Neuronal stem cell (in vitro differentiated cells): ENCODE measurements around the gene TNS1.

Experiments used
- DNase-seq: peaks from one replicate; pipeline ENCODE4 v3.0.0-alpha.2; 2013; ENCODE audit warnings: low spot score
- H2AFZ ChIP-seq: one replicate; pipeline ENCODE4 v1.6.1; 2013; ENCODE audit warnings: mild to moderate bottlenecking, low read length, inconsistent platforms
- H2AK5ac ChIP-seq: 2 replicates; pipeline ENCODE4 v1.6.1; 2013; ENCODE audit warnings: low read depth, mild to moderate bottlenecking, inconsistent platforms, low read length, moderate library complexity, mixed read lengths
- H2BK120ac ChIP-seq: 2 replicates; pipeline ENCODE4 v1.6.1; 2013; ENCODE audit warnings: low read depth, mild to moderate bottlenecking, inconsistent platforms, low read length, moderate library complexity, mixed read lengths
- H2BK12ac ChIP-seq: one replicate; pipeline ENCODE4 v1.6.1; 2013; ENCODE audit warnings: low read length, inconsistent platforms
- H2BK15ac ChIP-seq: 2 replicates; pipeline ENCODE4 v1.6.1; 2013; ENCODE audit warnings: mild to moderate bottlenecking, low read length, inconsistent platforms, mixed read lengths
- H2BK5ac ChIP-seq: one replicate; pipeline ENCODE4 v1.6.1; 2013; ENCODE audit warnings: inconsistent platforms, mild to moderate bottlenecking, low read length, moderate library complexity
- H3K14ac ChIP-seq: one replicate; pipeline ENCODE4 v1.6.1; 2013; ENCODE audit warnings: low read length, inconsistent platforms
- H3K18ac ChIP-seq: 2 replicates; pipeline ENCODE4 v1.6.1; 2013; ENCODE audit warnings: low read length, inconsistent platforms
- H3K23ac ChIP-seq: 2 replicates; pipeline ENCODE4 v1.6.1; 2013; ENCODE audit warnings: low read depth, mild to moderate bottlenecking, mixed read lengths, low read length, inconsistent platforms; ENCODE audit not compliant: poor library complexity
- H3K27ac ChIP-seq: replicated peaks from 3 replicates; pipeline ENCODE4 v1.5.1; 2013; ENCODE audit warnings: low read length, inconsistent platforms
- H3K27me3 ChIP-seq, 3 experiments: 2 replicates each; pipeline ENCODE4 v1.6.1; 2013; ENCODE audit warnings: low read length in 3 of 3, mild to moderate bottlenecking in 2 of 3, inconsistent platforms in 1 of 3, low read depth in 1 of 3, mixed read lengths in 1 of 3, moderate library complexity in 1 of 3; ENCODE audit not compliant: control insufficient read depth in 3 of 3, insufficient read depth in 3 of 3
- H3K36me3 ChIP-seq, 2 donors: replicated peaks in 1 of 2; 2 replicates each; pipeline ENCODE4 v1.6.1; 2013; ENCODE audit warnings: low read length in 2 of 2; ENCODE audit not compliant: control insufficient read depth in 2 of 2, insufficient read depth in 2 of 2
- H3K4ac ChIP-seq: 2 replicates; pipeline ENCODE4 v1.6.1; 2013; ENCODE audit warnings: inconsistent platforms, mild to moderate bottlenecking, low read length, moderate library complexity
- H3K4me1 ChIP-seq, 2 donors: 1 replicate in 1 of 2; 2 replicates in 1 of 2; pipeline ENCODE4 v1.6.1; 2013; ENCODE audit warnings: low read length in 2 of 2, low read depth in 1 of 2; ENCODE audit not compliant: control insufficient read depth in 2 of 2, insufficient read depth in 1 of 2
- H3K4me2 ChIP-seq: one replicate; pipeline ENCODE4 v1.6.1; 2013; ENCODE audit warnings: mild to moderate bottlenecking, low read length, inconsistent platforms; ENCODE audit not compliant: insufficient read depth, poor library complexity, severe bottlenecking
- H3K4me3 ChIP-seq, 2 donors: 2 replicates each; pipeline ENCODE4 v1.5.1; 2013; ENCODE audit warnings: low read length in 2 of 2, mild to moderate bottlenecking in 2 of 2, inconsistent platforms in 1 of 2, moderate library complexity in 1 of 2
- H3K79me1 ChIP-seq: one replicate; pipeline ENCODE4 v1.6.1; 2013; ENCODE audit warnings: low read depth, mild to moderate bottlenecking, inconsistent platforms, low read length, moderate library complexity
- H3K9ac ChIP-seq: one replicate; pipeline ENCODE4 v1.6.1; 2013; ENCODE audit warnings: mild to moderate bottlenecking, low read depth, low read length, inconsistent platforms; ENCODE audit not compliant: poor library complexity
- H3K9me3 ChIP-seq, 2 donors: replicated peaks in 1 of 2; 2 replicates each; pipeline versions ENCODE3 to v1.6.1; 2013; ENCODE audit warnings: low read length in 2 of 2, mild to moderate bottlenecking in 2 of 2, inconsistent platforms in 1 of 2, low read depth in 1 of 2, mixed read lengths in 1 of 2, moderate library complexity in 1 of 2; ENCODE audit not compliant: control insufficient read depth in 2 of 2, insufficient read depth in 1 of 2
- H4K8ac ChIP-seq: one replicate; pipeline ENCODE4 v1.6.1; 2013; ENCODE audit warnings: low read depth, mild to moderate bottlenecking, inconsistent platforms, low read length, moderate library complexity
- H4K91ac ChIP-seq: one replicate; pipeline ENCODE4 v1.6.1; 2013; ENCODE audit warnings: low read length, low read depth, mild to moderate bottlenecking, inconsistent platforms; ENCODE audit not compliant: poor library complexity
- WGBS, 2 donors: extraction: QIAGEN DNeasy Blood & Tissue Kit; methylation state at CpG; one replicate each; pipeline ENCODE4 v1.1.7; 2013; ENCODE audit warnings: missing lambda C conversion rate in 2 of 2, mixed read lengths in 1 of 2; ENCODE audit not compliant: insufficient read length in 2 of 2, insufficient replicate concordance in 1 of 2; ENCODE audit errors: extremely low coverage in 2 of 2; 5-methylcytosine and 5-hydroxymethylcytosine counted together

The TNS1 gene

DNA sequence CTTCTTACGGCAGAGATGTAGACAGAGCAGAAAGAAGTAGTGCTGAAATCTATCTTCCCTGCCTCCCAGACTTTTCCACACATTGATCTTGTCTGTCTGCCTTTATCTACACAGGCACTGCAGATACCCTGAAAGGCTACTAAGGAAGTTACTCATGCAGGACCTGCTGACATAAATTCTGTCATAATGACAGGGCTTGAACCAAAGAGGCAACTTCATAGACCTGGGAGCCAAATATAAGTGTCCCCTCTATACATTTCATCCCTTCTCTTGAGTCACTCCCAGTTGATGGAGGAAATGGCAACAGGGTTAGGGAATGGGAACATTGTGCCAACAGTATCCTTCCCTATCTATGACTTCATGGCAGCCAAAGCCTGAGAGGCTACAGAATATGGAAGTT, 157.5 kb downstream of the TNS1 start:
- no peak overlapping the region for H3K27ac ChIP-seq
- H3K36me3 ChIP-seq = no peaks in the 10 kb centered on the region
- no peak overlapping the region for H3K18ac ChIP-seq
- H3K27me3 ChIP-seq = no peaks in the 10 kb centered on the region
- H2BK120ac ChIP-seq = no peak overlapping the region
- H3K9ac ChIP-seq = no peak overlapping the region
- DNase-seq = no peak
- H2BK15ac ChIP-seq = no peak overlapping the region
- H3K4ac ChIP-seq = no peak overlapping the region
- H3K4me3 ChIP-seq = no peak overlapping the region
- H2BK12ac ChIP-seq = no peak overlapping the region
- H3K4me2 ChIP-seq = no peak overlapping the region
- no peak overlapping the region for H2AFZ ChIP-seq
- no peak overlapping the region for H2AK5ac ChIP-seq
- H3K9me3 ChIP-seq = peaks cover 7 to 8% of the 10 kb centered on the region in 2 donors
- H2BK5ac ChIP-seq = no peak overlapping the region
- WGBS, 2 donors = no CpG with 5 or more reads among the region's 1 CpG
- H3K4me1 ChIP-seq = peaks cover 0 to 6% of the 10 kb centered on the region in 2 donors
- H3K23ac ChIP-seq = no peak overlapping the region
- H4K8ac ChIP-seq = no peak overlapping the region
- no peaks in the 10 kb centered on the region for H3K79me1 ChIP-seq
- no peak overlapping the region for H3K14ac ChIP-seq
- no peak overlapping the region for H4K91ac ChIP-seq

- no peak overlapping the region for H2BK5ac ChIP-seq
- WGBS, 2 donors = no CpG with 5 or more reads among the region's 1 CpG
- H2AFZ ChIP-seq = no peak overlapping the region
- H4K91ac ChIP-seq = no peak overlapping the region
- no peaks in the 10 kb centered on the region for H3K36me3 ChIP-seq
- no peak overlapping the region for H3K18ac ChIP-seq
- no peak overlapping the region for H3K4me3 ChIP-seq
- no peak overlapping the region for H3K9ac ChIP-seq
- H3K14ac ChIP-seq = no peak overlapping the region
- no peak for DNase-seq
- no peaks in the 10 kb centered on the region for H3K27me3 ChIP-seq
- H2BK12ac ChIP-seq = no peak overlapping the region
- H2BK120ac ChIP-seq = no peak overlapping the region
- no peak overlapping the region for H2BK15ac ChIP-seq
- H3K9me3 ChIP-seq = peaks cover 7 to 8% of the 10 kb centered on the region in 2 donors
- H3K4me2 ChIP-seq = no peak overlapping the region
- no peak overlapping the region for H4K8ac ChIP-seq
- no peak overlapping the region for H3K27ac ChIP-seq
- no peaks in the 10 kb centered on the region for H3K79me1 ChIP-seq
- no peak overlapping the region for H3K23ac ChIP-seq
- H2AK5ac ChIP-seq = no peak overlapping the region
- H3K4me1 ChIP-seq = peaks cover 0 to 2% of the 10 kb centered on the region in 2 donors
- H3K4ac ChIP-seq = no peak overlapping the region
Measured at GRCh38 chr2:217844696-217845095, 158.1 kb downstream of the TNS1 start.

DNA sequence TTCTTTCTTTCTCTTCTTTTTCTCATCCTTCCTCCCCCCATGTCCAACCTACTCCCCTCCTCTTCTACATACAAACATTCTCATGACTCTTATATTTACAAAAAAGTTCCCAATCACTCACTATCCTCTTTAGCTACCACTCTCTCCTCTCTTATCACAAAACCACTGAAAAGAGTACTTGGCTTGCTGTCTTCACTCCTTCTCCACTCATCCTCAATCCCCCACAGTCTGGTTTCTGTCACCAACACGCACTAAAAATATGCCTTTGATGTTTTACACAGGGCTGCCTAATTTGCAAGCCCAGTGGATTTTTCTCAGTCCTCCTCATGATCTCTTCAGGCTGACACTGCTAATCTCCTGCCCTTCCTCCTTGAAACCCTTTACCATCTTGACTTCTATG, 159.5 kb downstream of the TNS1 start:
- Histone ChIP-seq H3K79me1 (no peaks in the 10 kb centered on the region), H2BK15ac (no peak overlapping the region), H3K18ac (no peak overlapping the region), H3K4me1 (peaks cover 1 to 7% of the 10 kb centered on the region in 2 donors), H2BK120ac (no peak overlapping the region), H2BK5ac (no peak overlapping the region), H4K8ac (no peak overlapping the region), H2AFZ (no peak overlapping the region), H3K27me3 (no peaks in the 10 kb centered on the region), H4K91ac (no peak overlapping the region), H3K14ac (no peak overlapping the region), H3K4me3 (no peak overlapping the region), H3K23ac (no peak overlapping the region), H2AK5ac (no peak overlapping the region), H3K9ac (no peak overlapping the region), H3K4ac (no peak overlapping the region), H2BK12ac (no peak overlapping the region), H3K27ac (no peak overlapping the region), H3K9me3 (peaks cover 7 to 8% of the 10 kb centered on the region in 2 donors), H3K4me2 (no peak overlapping the region), H3K36me3 (no peaks in the 10 kb centered on the region)
- DNase-seq = no peak
- WGBS, 2 donors = no CpG with 5 or more reads among the region's 1 CpG

DNA sequence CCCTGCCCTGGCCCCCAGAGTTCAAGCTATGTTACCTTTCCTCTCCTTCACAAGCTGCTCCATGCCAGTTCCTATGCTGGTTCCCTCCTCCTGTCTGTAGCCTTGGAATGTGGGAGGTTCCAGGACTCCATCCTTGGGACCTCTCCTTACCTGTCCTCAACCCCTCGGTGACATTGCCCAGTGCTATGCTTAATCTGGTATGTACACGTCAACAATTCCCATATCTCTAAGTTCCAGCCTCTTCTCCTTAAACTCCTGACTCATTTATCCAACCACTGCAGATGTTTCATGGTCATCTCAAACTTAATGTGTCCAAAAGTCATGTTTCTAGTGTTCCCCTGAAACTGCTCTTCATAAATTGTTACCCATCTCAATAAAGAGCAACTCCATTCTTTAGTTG, 160.8 kb downstream of the TNS1 start:
- Histone ChIP-seq H2AK5ac (no peak overlapping the region), H3K36me3 (no peaks in the 10 kb centered on the region), H3K14ac (no peak overlapping the region), H2BK120ac (no peak overlapping the region), H3K9me3 (peaks cover 7 to 8% of the 10 kb centered on the region in 2 donors), H3K27ac (no peak overlapping the region), H3K23ac (no peak overlapping the region), H4K8ac (no peak overlapping the region), H3K4ac (no peak overlapping the region), H3K4me1 (peaks cover 9 to 12% of the 10 kb centered on the region in 2 donors), H3K4me2 (no peak overlapping the region), H3K79me1 (no peaks in the 10 kb centered on the region), H3K4me3 (no peak overlapping the region), H3K18ac (no peak overlapping the region), H2BK15ac (no peak overlapping the region), H2AFZ (no peak overlapping the region), H2BK12ac (no peak overlapping the region), H2BK5ac (no peak overlapping the region), H3K27me3 (no peaks in the 10 kb centered on the region), H4K91ac (no peak overlapping the region), H3K9ac (no peak overlapping the region)
- no peak for DNase-seq
- WGBS, 2 donors = no CpG with 5 or more reads among the region's 2 CpGs
